Activated naive CD4-positive, alpha-beta T cell treated with anti-CD3 and anti-CD28 coated beads, Interleukin-2, amount 50 U/mL, for 24 hours (primary cell): ENCODE results near the gene UBL4B.

Experiments
- H3K27ac Mint-ChIP-seq: one replicate; pipeline ENCODE4 v1.8.0; 2021; ENCODE audit warnings: mild to moderate bottlenecking, mixed read lengths
- H3K27me3 Mint-ChIP-seq: one replicate; pipeline ENCODE4 v1.8.0; 2021; ENCODE audit warnings: mixed read lengths
- H3K36me3 Mint-ChIP-seq: one replicate; pipeline ENCODE4 v1.8.0; 2021; ENCODE audit warnings: mixed read lengths
- H3K4me1 Mint-ChIP-seq: one replicate; pipeline ENCODE4 v1.8.0; 2021; ENCODE audit warnings: mixed read lengths
- H3K4me3 Mint-ChIP-seq: one replicate; pipeline ENCODE4 v1.8.0; 2021; ENCODE audit warnings: mild to moderate bottlenecking, mixed read lengths
- H3K9me3 Mint-ChIP-seq: one replicate; pipeline ENCODE4 v1.8.0; 2021; ENCODE audit warnings: mixed read lengths

Gene UBL4B

DNA sequence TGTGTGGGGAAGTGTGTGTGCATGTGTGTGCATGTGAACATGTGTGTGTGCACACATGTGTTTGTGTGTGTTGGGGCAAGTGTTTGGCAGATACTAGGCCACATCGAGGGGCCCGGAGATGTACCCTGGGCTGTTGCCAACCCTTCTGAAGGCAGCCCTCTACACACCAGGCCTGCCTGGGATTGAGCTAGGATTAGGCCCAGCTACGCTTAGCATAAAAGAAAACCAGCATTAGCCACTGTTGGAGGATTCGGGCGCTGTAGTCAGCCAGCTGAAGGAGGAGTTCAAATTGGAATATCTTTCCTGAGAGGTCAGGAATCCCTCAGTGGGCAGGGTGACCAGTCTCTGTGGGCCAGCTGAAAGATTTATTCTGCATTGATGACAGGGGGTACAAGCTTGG is 31.2 kb upstream of the UBL4B start:
- no peak overlapping the region for H3K4me3 Mint-ChIP-seq
- H3K27me3 Mint-ChIP-seq: peaks cover 39% of the 10 kb centered on the region
- no peaks in the 10 kb centered on the region for H3K9me3 Mint-ChIP-seq
- peaks cover 7% of the 10 kb centered on the region for H3K4me1 Mint-ChIP-seq
- no peaks in the 10 kb centered on the region for H3K36me3 Mint-ChIP-seq
- no peak overlapping the region for H3K27ac Mint-ChIP-seq

DNA sequence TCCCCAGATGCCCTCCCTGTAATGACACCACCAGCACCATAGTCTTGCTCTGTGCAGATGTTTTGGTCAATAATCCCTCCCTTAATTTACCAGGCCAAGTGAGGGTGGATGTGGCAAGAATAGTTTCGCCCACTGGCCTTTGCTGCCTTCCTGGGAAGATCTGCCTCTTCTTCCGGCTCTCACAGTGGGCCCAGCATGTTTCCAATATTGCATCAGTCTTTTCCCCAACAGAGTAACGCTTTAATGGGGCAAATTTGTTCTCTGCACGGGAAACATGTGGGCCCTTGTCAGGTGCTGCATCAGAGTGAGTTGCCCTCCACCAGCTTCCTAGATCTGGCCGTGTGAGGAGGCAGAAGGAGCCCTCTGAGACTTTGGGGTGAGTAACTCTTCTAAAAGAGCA is 29.8 kb upstream of the UBL4B start:
- H3K27ac Mint-ChIP-seq: no peak overlapping the region
- H3K9me3 Mint-ChIP-seq: no peaks in the 10 kb centered on the region
- no peaks in the 10 kb centered on the region for H3K36me3 Mint-ChIP-seq
- H3K4me1 Mint-ChIP-seq: peaks cover 7% of the 10 kb centered on the region
- H3K4me3 Mint-ChIP-seq: no peak overlapping the region
- H3K27me3 Mint-ChIP-seq: peaks cover 43% of the 10 kb centered on the region

DNA sequence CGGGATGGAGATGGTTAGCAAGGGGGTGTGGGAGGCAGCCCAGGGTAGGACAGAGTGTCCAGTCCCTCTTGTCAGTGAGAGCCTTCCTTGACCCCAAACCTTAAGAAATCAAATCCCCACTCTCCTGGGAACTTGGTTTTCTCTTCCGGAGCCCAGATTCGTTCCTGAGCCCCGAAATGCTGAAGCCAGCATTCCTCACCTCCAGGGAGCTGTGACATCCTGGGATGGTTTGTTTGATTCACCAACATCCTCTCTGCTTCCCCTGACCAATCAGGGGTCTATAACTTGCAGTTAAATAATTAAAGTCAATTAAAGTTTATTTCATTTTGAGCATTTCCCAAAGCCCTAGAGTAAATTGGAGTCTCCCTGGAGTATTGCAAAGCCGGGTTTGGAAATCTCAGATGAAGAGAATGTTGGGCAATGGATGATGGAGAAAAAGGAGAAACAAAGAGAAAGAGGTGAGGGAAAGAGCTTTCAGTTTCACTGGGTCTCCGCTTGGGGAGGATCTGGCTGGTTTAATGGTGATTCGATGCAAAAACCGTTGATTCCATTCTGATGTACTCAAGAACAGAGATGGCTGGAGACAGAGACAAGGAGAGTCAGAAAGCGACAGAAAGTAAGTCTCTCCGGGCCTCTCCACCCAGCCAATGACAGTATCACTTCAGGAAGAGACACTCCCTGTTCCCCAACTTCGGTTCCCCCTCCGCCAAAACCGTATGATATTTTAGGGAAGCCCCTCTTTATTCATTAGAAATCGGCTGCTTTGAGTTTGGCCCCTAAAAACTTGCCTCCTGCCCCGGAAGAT is 29.0 kb upstream of the UBL4B start:
- no peaks in the 10 kb centered on the region for H3K9me3 Mint-ChIP-seq
- H3K27ac Mint-ChIP-seq: peak overlapping the region; percentile 76
- peaks cover 46% of the 10 kb centered on the region for H3K27me3 Mint-ChIP-seq
- H3K36me3 Mint-ChIP-seq: no peaks in the 10 kb centered on the region
- H3K4me1 Mint-ChIP-seq: peaks cover 10% of the 10 kb centered on the region
- H3K4me3 Mint-ChIP-seq: peak overlapping the region; percentile 84

DNA sequence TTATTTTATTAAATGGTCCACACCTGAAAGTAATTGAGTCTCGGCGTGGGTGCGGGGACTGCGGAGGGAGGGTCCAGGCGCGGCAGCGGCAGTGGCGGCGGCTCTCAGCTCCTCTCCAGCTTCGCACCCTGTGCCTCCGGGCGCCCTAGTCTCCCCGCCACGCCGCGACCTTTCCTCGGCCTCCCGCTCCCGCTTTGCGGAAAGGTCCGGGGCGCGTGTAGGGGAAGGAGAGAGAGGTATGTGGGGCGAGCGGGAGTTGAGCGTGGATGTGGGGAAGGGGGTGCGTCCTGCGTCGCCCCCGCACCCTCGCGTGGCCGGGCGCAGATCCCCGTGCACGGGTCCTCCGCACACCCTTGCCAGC is 28.4 kb upstream of the UBL4B start:
- peaks cover 10% of the 10 kb centered on the region for H3K4me1 Mint-ChIP-seq
- peaks cover 45% of the 10 kb centered on the region for H3K27me3 Mint-ChIP-seq
- H3K4me3 Mint-ChIP-seq: peak overlapping the region; percentile 84
- H3K36me3 Mint-ChIP-seq: no peaks in the 10 kb centered on the region
- H3K27ac Mint-ChIP-seq: no peak overlapping the region
- no peaks in the 10 kb centered on the region for H3K9me3 Mint-ChIP-seq

- H3K9me3 Mint-ChIP-seq: no peaks in the 10 kb centered on the region
- H3K27me3 Mint-ChIP-seq: peaks cover 42% of the 10 kb centered on the region
- no peaks in the 10 kb centered on the region for H3K36me3 Mint-ChIP-seq
- H3K4me1 Mint-ChIP-seq: peaks cover 10% of the 10 kb centered on the region
- H3K27ac Mint-ChIP-seq: peak overlapping the region; percentile 31
- H3K4me3 Mint-ChIP-seq: peak overlapping the region; percentile 84
Measured at GRCh38 chr1:110084227-110085078, 27.8 kb upstream of the UBL4B start.

- Mint-ChIP-seq H3K27ac (no peak overlapping the region), H3K36me3 (no peaks in the 10 kb centered on the region), H3K4me1 (peaks cover 10% of the 10 kb centered on the region), H3K9me3 (no peaks in the 10 kb centered on the region), H3K27me3 (peaks cover 42% of the 10 kb centered on the region), H3K4me3 (no peak overlapping the region)
Measured at GRCh38 chr1:110085671-110086070, 26.6 kb upstream of the UBL4B start.

GRCh38 chr1:110086961-110087360 is 25.3 kb upstream of the UBL4B start:
- Mint-ChIP-seq H3K27ac (no peak overlapping the region), H3K4me3 (no peak overlapping the region), H3K9me3 (no peaks in the 10 kb centered on the region), H3K27me3 (peaks cover 37% of the 10 kb centered on the region), H3K4me1 (peaks cover 10% of the 10 kb centered on the region), H3K36me3 (no peaks in the 10 kb centered on the region)

GRCh38 chr1:110087812-110088738 is 24.2 kb upstream of the UBL4B start:
- peaks cover 10% of the 10 kb centered on the region for H3K4me1 Mint-ChIP-seq
- peak overlapping the region; percentile 43 for H3K27ac Mint-ChIP-seq
- no peaks in the 10 kb centered on the region for H3K36me3 Mint-ChIP-seq
- H3K9me3 Mint-ChIP-seq: no peaks in the 10 kb centered on the region
- peaks cover 27% of the 10 kb centered on the region for H3K27me3 Mint-ChIP-seq
- no peak overlapping the region for H3K4me3 Mint-ChIP-seq

DNA sequence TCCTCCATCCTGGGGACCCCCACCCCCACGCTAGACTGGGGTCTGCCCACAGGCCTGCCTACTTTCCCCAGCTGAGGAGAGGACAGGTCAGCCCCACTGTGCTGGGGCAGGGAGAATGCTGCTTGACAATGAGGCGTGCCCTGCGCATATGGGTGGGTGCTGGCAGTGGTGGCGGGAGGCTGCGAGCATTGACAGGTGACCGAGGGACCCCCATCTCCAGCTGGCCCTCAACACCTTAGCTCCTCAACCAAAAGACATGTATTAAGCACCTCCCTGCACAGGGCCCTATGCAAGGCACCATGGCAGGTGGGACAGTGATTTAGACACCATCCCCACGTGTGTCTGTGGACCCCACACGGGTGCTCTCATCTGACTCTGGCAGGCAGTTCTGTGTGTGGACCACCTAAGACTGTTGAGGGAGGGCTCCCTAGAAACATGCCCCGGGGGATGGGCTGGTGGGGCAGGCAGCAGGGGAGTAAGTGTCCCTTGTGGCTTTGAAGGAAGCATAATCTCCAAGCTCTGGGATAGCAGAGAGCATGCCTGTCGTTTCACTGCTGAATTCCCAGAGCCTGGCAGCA is 23.4 kb upstream of the UBL4B start:
- H3K4me3 Mint-ChIP-seq: no peak overlapping the region
- no peaks in the 10 kb centered on the region for H3K9me3 Mint-ChIP-seq
- H3K36me3 Mint-ChIP-seq: no peaks in the 10 kb centered on the region
- H3K27me3 Mint-ChIP-seq: peaks cover 22% of the 10 kb centered on the region
- H3K4me1 Mint-ChIP-seq: peaks cover 3% of the 10 kb centered on the region
- no peak overlapping the region for H3K27ac Mint-ChIP-seq

DNA sequence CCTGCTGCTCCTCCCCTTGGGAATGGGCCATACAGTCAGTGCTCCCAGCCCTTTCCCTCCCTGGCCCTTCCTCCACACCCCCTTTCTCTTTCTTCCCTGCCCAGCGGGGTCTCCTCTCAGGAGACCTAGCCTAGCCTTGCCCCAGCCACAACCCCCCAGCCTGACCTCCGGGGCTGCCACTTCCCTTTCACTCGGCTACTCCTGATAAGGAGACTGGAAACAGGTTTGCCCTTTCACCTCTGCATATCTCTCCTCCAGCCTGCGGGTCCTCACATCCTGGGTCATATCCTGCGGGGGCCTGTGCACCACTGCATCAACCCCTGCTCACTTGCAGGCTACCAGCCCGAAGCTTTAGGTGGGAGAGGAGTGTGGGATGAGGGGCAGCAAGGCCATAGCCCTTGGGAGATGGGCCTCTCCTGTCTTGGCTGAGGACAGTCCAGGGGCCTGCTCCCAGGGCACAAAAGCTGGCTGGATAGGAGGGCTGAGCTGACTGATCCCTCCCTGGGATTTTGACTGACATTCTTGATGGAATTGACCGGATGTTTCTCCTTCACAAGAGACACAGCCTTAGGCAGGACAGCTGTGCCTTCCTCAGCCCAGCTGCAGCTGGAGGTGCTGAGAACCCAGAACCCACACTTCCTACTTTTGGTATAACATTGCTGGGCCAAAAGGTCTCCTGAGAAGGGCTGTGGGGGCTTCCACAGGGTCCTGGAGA is 22.5 kb upstream of the UBL4B start:
- Mint-ChIP-seq H3K4me1 (peaks cover 3% of the 10 kb centered on the region), H3K9me3 (no peaks in the 10 kb centered on the region), H3K36me3 (no peaks in the 10 kb centered on the region), H3K27ac (no peak overlapping the region), H3K27me3 (peaks cover 21% of the 10 kb centered on the region), H3K4me3 (no peak overlapping the region)

DNA sequence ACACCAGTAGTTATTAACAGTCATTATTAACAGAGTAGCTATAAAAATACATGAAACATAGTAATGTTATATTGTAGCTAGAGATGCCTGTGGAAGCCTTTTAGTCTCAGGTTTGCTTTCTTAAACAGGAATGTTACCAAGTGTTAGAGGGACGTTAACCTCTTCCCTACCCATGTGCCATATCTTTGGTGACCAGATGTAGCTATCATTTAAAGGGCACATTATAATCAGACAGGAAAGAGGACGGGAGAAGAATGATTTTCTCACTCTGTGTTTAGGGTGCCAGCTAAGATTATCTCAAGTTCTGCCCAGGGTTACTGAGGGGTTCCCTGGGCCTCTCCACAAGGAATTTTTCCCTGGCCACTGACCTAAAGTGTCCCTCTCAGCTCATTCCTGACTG is 20.9 kb upstream of the UBL4B start:
- H3K27me3 Mint-ChIP-seq: peaks cover 9% of the 10 kb centered on the region
- peaks cover 3% of the 10 kb centered on the region for H3K4me1 Mint-ChIP-seq
- H3K9me3 Mint-ChIP-seq: no peaks in the 10 kb centered on the region
- H3K4me3 Mint-ChIP-seq: no peak overlapping the region
- H3K36me3 Mint-ChIP-seq: no peaks in the 10 kb centered on the region
- H3K27ac Mint-ChIP-seq: no peak overlapping the region

DNA sequence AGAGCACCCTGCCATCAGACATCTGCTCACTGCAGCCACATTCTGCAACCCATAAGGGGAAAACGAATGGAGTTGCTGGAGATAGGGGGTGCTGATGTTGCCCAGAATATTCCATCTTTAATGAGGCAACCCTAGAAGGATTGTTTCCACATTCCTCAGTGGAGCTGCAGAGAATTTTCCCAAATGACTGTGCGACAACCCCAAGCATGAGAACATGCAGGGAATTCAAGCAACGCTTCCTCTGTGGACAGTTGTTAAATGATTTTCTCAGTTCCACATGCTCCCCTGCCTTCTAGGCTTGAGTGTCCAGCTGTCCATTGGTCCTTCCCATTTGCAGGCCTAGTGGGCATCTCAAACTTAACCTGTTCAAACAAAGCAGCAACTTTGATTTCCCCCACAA is 20.5 kb upstream of the UBL4B start:
- no peaks in the 10 kb centered on the region for H3K36me3 Mint-ChIP-seq
- no peaks in the 10 kb centered on the region for H3K9me3 Mint-ChIP-seq
- H3K27ac Mint-ChIP-seq: no peak overlapping the region
- no peak overlapping the region for H3K4me3 Mint-ChIP-seq
- peaks cover 6% of the 10 kb centered on the region for H3K27me3 Mint-ChIP-seq
- peaks cover 3% of the 10 kb centered on the region for H3K4me1 Mint-ChIP-seq

DNA sequence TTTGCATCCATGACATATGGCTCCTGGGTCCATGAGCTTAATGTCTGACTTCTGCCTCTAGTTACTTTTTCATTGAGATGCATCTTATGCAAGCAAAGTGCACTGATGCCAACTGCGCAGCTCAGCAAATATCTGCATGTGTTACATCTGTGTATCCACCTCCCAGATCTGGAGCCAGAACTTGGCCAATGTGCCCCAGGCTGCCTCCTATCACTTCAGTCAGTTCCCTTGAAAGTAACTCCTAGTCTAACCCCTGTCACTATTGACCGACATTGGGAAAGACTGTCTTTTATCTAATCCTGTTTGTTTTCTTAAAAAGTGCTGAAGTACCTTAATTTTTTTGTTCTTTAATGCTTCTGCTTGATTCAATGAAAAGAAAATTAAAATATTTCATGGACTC is 19.3 kb upstream of the UBL4B start:
- Mint-ChIP-seq H3K27ac (no peak overlapping the region), H3K4me1 (peaks cover under 1% of the 10 kb centered on the region), H3K9me3 (no peaks in the 10 kb centered on the region), H3K36me3 (no peaks in the 10 kb centered on the region), H3K4me3 (no peak overlapping the region), H3K27me3 (peaks cover 4% of the 10 kb centered on the region)

DNA sequence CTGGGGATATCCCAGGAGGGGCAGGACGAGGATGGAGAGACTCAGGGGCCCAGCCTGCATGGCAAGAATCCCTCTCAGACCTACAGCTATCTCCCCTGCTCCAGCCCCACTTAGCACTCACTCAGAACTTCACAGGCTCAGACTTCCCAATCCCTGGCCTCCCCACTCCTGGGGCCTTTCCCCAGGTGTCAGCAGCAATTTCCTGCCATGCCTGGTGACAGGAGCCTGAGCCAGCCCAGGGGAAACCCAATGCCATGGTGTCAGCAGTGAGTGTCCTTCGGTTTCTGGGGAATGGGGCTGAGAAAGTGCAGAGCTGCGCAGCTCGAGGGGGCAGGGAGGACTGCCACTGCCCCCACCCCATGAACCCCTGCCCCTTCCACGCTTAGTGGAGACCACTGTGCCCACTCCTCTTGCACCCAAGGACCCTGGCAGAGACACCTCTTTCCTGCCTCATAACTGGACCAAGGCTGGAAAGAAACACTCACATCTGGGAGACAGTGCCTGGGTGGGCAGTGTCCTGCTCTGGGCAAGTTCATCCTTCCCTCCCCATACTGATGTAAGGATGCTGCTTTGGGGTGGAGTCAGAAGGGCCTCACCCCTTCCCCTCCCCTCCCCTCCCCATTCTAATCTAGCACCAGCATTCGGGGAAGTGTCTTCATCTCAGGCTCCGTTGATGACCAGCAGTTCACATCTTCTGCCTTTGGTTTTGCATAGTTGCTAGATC is 17.1 kb upstream of the UBL4B start:
- Mint-ChIP-seq H3K27ac (no peak overlapping the region), H3K9me3 (no peaks in the 10 kb centered on the region), H3K27me3 (peaks cover 5% of the 10 kb centered on the region), H3K36me3 (no peaks in the 10 kb centered on the region), H3K4me3 (no peak overlapping the region), H3K4me1 (no peaks in the 10 kb centered on the region)
